ENCODE data around the gene HNRNPUL2.

Gene HNRNPUL2

DNA sequence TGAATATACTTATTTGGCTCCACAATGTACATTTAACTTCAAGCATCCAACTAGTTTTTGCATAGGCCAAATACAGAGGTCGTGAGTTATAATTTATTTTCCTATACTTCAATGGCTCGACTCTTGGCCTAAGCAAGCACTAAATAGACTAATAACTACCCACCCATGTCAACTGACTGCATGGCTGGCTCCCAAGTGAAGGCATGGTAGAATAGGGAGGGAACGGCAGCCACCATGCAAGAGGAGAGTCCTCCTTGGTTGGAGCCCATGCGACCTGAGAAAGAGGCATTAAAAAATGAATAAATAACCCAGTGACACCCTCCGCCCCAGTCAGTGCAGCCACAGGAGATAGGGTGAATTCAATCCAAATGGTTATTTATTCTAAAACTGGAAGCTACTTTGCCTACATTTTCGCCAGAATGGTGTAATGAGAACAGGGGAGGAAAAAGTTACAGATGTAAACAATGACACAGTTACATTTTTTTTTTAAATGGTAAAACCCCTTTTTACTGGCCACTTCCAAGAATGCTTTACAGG lies 14.9 kb downstream of the HNRNPUL2 start:
- Histone ChIP-seq H3K4me3 (ENCODE audit: insufficient read depth, low read depth, low read length) (no peak overlapping the region), H3K36me3 (ENCODE audit: control insufficient read depth, insufficient read depth, low read length) (peaks cover 50% of the 10 kb centered on the region), H3K27me3 (ENCODE audit: control insufficient read depth, insufficient read depth, low read length, poor library complexity, severe bottlenecking) (no peaks in the 10 kb centered on the region), H3K27ac (ENCODE audit: insufficient read depth, low read depth, low read length, poor library complexity, severe bottlenecking) (no peak overlapping the region), H3K9me3 (ENCODE audit: control insufficient read depth, low read length) (no peaks in the 10 kb centered on the region), H3K4me1 (ENCODE audit: control insufficient read depth, insufficient read depth, low read length) (peaks cover 18% of the 10 kb centered on the region)
- 92 to 95% methylated on average over 5 to 6 of the region's 6 CpGs for WGBS, 2 experiments

DNA sequence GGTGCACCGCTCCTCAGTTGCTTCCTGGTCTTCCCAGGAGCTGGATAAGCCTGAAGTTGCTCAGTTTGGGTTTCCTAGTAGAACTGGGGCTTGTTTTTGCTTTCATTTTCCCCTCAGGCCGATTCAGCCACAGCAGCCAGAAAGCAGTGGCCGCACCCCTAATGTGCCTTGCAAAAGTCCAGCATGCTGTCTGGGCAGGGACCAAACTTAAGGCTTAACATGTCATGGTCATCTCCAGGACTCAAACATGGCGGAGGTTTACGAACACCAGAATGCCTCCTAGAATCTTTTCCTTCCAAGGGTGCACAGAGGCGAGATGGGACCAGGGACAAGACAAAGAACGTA lies 17.3 kb downstream of the HNRNPUL2 start:
- no peaks in the 10 kb centered on the region for H3K9me3 ChIP-seq (ENCODE audit: control insufficient read depth, low read length)
- H3K27ac ChIP-seq (ENCODE audit: insufficient read depth, low read depth, low read length, poor library complexity, severe bottlenecking), result peak overlapping the region; percentile 95
- H3K36me3 ChIP-seq (ENCODE audit: control insufficient read depth, insufficient read depth, low read length), result peaks cover 29% of the 10 kb centered on the region
- H3K27me3 ChIP-seq (ENCODE audit: control insufficient read depth, insufficient read depth, low read length, poor library complexity, severe bottlenecking), result no peaks in the 10 kb centered on the region
- H3K4me3 ChIP-seq (ENCODE audit: insufficient read depth, low read depth, low read length), result peak overlapping the region; percentile 32
- WGBS, 2 experiments, result 82 to 84% methylated on average over 7 of the region's 7 CpGs
- peaks cover 30% of the 10 kb centered on the region for H3K4me1 ChIP-seq (ENCODE audit: control insufficient read depth, insufficient read depth, low read length)

DNA sequence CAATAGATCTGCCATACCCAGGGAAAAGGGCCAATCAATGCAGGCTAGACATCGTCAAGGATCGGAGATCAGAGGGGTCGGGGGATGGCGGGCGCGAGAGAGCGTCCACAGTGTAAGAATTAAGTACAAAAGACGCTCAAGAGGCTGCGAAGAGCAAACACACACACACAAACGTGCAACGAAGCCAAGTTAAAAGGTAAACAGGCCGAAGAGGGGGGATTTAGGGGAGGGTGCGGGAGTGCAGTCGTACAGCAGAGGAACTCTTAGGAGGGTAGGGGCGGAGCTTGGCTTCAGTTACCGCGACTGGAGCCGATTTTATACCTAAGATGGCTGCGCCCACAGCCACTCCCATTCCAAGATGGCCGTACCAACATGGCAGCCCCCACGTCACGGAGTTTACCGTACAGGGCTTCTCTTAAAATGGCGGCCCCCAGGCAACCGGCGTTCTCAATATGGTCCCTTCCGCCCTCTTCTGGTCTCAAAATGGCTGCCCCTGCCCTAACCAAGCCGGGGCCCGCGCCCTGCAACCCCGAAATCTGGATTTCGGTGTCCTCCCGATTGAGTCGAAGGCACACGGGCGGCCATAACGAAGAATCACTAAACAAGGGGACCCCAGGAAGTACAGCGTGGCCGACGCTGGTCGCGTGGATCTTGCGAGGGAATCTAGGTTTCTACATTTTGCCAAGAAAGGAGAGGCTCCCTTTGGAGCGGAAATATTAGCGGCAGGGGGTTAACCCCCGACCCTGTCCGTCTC lies 17.8 kb downstream of the HNRNPUL2 start:
- Histone ChIP-seq H3K36me3 (ENCODE audit: control insufficient read depth, insufficient read depth, low read length) (peaks cover 29% of the 10 kb centered on the region), H3K4me3 (ENCODE audit: insufficient read depth, low read depth, low read length) (peak overlapping the region; percentile 32), H3K9me3 (ENCODE audit: control insufficient read depth, low read length) (no peaks in the 10 kb centered on the region), H3K27ac (ENCODE audit: insufficient read depth, low read depth, low read length, poor library complexity, severe bottlenecking) (peak overlapping the region; percentile 95), H3K4me1 (ENCODE audit: control insufficient read depth, insufficient read depth, low read length) (peaks cover 31% of the 10 kb centered on the region), H3K27me3 (ENCODE audit: control insufficient read depth, insufficient read depth, low read length, poor library complexity, severe bottlenecking) (no peaks in the 10 kb centered on the region)
- WGBS, 2 experiments, result 7 to 10% methylated on average over 47 of the region's 47 CpGs

DNA sequence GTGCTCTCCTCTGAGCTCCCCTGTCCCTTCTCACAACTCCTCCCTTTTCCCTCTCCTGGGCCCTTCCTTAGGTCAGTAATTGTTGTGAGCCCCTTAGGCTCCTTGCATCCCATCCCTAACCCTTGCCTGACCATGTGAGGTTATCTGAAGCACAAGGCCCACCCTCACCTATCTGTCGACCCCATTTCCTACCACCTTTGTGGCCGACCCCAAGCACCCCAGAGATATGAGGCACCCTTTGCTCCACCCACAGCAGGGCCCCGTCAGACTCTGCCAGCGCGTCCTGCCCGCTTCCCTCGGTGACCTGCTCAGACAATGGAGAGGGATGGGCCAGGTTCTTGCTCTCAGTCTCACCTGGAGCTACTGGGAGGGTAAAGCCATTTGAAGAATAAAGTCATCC lies 18.5 kb downstream of the HNRNPUL2 start:
- peaks cover 29% of the 10 kb centered on the region for H3K36me3 ChIP-seq (ENCODE audit: control insufficient read depth, insufficient read depth, low read length)
- no peak overlapping the region for H3K27ac ChIP-seq (ENCODE audit: insufficient read depth, low read depth, low read length, poor library complexity, severe bottlenecking)
- 18 to 20% methylated on average over 7 of the region's 7 CpGs for WGBS, 2 experiments
- peak overlapping the region; percentile 32 for H3K4me3 ChIP-seq (ENCODE audit: insufficient read depth, low read depth, low read length)
- H3K27me3 ChIP-seq (ENCODE audit: control insufficient read depth, insufficient read depth, low read length, poor library complexity, severe bottlenecking), result no peaks in the 10 kb centered on the region
- no peaks in the 10 kb centered on the region for H3K9me3 ChIP-seq (ENCODE audit: control insufficient read depth, low read length)
- H3K4me1 ChIP-seq (ENCODE audit: control insufficient read depth, insufficient read depth, low read length), result peaks cover 31% of the 10 kb centered on the region

DNA sequence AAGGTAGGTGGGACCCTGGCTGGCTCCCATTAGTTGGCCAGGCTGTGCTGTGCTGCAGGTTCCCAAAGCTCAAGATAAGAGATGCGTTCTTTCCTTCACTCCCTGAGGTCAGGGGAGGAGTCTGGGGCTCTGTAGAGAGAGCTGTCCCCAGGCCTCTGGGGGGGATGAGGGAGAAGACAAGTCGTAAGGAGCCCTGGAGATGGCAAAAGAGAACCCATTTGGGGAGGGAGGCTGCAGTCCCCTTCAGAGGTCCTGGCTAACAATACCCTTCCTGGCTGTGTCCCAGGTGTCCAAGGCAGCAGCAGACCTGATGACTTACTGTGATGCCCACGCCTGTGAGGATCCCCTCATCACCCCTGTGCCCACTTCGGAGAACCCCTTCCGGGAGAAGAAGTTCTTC lies 18.9 kb downstream of the HNRNPUL2 start:
- no peaks in the 10 kb centered on the region for H3K9me3 ChIP-seq (ENCODE audit: control insufficient read depth, low read length)
- WGBS, 2 experiments, result 76 to 77% methylated on average over 5 of the region's 5 CpGs
- peaks cover 31% of the 10 kb centered on the region for H3K4me1 ChIP-seq (ENCODE audit: control insufficient read depth, insufficient read depth, low read length)
- H3K27me3 ChIP-seq (ENCODE audit: control insufficient read depth, insufficient read depth, low read length, poor library complexity, severe bottlenecking), result no peaks in the 10 kb centered on the region
- peaks cover 25% of the 10 kb centered on the region for H3K36me3 ChIP-seq (ENCODE audit: control insufficient read depth, insufficient read depth, low read length)
- H3K27ac ChIP-seq (ENCODE audit: insufficient read depth, low read depth, low read length, poor library complexity, severe bottlenecking), result no peak overlapping the region
- peak overlapping the region; percentile 32 for H3K4me3 ChIP-seq (ENCODE audit: insufficient read depth, low read depth, low read length)

DNA sequence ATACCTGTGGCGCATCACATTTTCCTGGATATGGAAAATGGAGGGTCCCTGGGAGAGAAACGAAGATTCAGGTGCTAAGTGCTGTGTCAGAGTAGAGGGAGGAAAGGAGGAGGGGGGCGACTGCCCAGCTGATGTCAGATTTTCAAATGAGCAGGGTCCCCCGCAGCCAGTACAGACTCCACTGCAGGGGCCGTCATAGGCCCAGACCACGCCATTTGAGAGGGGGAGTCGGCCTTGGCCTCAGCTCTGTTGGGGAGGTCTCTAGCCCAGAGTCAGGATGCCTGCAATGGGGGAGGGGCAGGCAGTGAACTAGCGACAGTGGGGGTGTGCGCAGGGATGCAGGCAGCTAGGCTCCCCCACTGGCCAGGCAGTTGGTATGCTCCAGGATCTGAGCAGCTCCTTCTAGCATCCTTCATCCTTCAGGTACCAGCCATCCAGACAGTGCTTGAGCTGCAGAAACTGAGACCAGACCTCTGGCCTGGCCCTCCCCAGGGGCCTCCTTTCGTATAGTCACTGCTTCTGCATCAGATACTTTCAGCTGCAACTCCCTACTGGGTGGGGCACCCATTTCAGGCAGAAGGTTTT lies 19.9 kb downstream of the HNRNPUL2 start, which contains the start of the genes BSCL2 and GNG3:
Gene BSCL2 (minus strand): TSS at position 148 of the 585 bp plus-strand sequence. CDS start 229 bp downstream, outside the sequence.
Gene GNG3 (plus strand): TSS at position 400 of the 585 bp plus-strand sequence. CDS start 620 bp downstream, outside the sequence.
- peak within 1 kb of the TSS; percentile 80 for H3K4me3 ChIP-seq (ENCODE audit: insufficient read depth, low read depth, low read length)
- H3K27me3 ChIP-seq (ENCODE audit: control insufficient read depth, insufficient read depth, low read length, poor library complexity, severe bottlenecking), result no peaks in the 10 kb centered on the region
- peak within 1 kb of the TSS; percentile 93 for H3K27ac ChIP-seq (ENCODE audit: insufficient read depth, low read depth, low read length, poor library complexity, severe bottlenecking)
- WGBS, 2 experiments, result 3 to 6% methylated on average over 10 of the region's 10 CpGs
- peaks cover 31% of the 10 kb centered on the region for H3K4me1 ChIP-seq (ENCODE audit: control insufficient read depth, insufficient read depth, low read length)
- H3K9me3 ChIP-seq (ENCODE audit: control insufficient read depth, low read length), result no peaks in the 10 kb centered on the region
- H3K36me3 ChIP-seq (ENCODE audit: control insufficient read depth, insufficient read depth, low read length), result peaks cover 17% of the 10 kb centered on the region

DNA sequence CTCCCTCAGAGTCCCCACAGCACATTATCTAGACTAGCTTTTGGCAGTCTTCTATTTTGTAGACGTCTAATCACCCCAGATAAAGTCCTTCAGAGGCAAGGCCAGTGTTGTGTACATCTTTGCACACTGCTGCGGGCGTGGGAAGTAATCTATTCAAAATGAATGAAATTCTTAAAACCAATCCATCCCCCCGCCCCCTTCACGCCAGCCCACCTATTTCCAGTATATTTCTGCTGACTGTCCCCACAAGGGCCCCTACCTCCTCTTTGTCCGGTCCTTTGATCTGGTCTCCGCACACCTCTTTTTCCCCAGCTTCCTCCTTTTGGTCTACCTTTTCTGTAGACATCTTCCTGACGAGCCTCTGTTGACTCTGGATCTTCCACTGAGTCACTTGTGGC lies 20.4 kb downstream of the HNRNPUL2 start:
- Histone ChIP-seq H3K36me3 (ENCODE audit: control insufficient read depth, insufficient read depth, low read length) (peaks cover 16% of the 10 kb centered on the region), H3K9me3 (ENCODE audit: control insufficient read depth, low read length) (no peaks in the 10 kb centered on the region), H3K4me1 (ENCODE audit: control insufficient read depth, insufficient read depth, low read length) (peaks cover 31% of the 10 kb centered on the region), H3K27ac (ENCODE audit: insufficient read depth, low read depth, low read length, poor library complexity, severe bottlenecking) (peak overlapping the region; percentile 93), H3K27me3 (ENCODE audit: control insufficient read depth, insufficient read depth, low read length, poor library complexity, severe bottlenecking) (no peaks in the 10 kb centered on the region), H3K4me3 (ENCODE audit: insufficient read depth, low read depth, low read length) (peak overlapping the region; percentile 80)
- WGBS, 2 experiments, result 14 to 16% methylated on average over 8 of the region's 8 CpGs

DNA sequence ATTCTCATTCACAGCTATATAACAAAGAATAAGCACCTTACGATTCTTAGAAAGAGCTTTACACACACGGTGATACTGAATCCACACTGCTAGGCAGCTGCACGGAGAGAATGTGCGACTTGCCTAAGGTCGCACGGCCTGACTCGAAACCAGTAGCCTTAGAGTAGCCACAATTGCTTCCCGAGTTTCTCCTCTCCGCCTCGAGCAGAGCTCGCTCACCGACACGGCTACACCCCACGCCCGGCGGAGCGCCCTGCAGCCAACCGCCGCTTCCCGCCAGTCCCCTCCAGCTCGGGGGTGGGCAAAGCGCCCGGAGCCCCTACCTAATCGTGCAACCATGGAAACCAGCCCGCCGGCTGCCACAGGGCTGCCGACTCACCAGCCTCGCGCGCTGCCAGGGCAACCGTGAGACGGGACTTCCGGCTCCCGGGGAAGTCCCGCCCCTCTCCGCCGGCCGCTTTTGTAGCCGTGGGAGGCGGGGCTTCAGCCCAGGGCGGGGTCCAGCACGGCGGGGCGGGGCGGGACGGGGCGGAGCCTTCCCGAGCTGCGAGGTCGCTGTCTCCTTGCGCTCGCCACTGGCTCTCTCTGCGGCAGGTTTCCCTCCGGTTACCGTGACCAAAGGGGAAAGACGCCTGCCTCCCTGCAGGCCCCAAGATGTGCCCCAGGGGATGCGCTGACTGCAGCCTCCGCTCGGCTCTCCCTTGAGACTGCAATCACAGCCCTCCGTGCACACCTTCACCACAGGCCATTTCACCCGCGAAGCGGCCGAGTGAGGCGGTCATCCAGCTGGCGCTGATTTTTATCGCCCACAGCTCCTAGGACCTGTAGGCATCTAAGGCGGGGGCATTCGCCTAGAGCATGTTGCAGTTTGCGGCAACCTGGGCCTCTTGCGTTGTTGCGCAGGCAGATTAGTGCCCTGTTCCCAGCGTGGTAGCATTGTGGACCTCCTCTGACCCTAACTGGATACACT lies 21.1 kb downstream of the HNRNPUL2 start:
- no peaks in the 10 kb centered on the region for H3K9me3 ChIP-seq (ENCODE audit: control insufficient read depth, low read length)
- H3K4me3 ChIP-seq (ENCODE audit: insufficient read depth, low read depth, low read length), result peak overlapping the region; percentile 80
- H3K36me3 ChIP-seq (ENCODE audit: control insufficient read depth, insufficient read depth, low read length), result peaks cover 12% of the 10 kb centered on the region

DNA sequence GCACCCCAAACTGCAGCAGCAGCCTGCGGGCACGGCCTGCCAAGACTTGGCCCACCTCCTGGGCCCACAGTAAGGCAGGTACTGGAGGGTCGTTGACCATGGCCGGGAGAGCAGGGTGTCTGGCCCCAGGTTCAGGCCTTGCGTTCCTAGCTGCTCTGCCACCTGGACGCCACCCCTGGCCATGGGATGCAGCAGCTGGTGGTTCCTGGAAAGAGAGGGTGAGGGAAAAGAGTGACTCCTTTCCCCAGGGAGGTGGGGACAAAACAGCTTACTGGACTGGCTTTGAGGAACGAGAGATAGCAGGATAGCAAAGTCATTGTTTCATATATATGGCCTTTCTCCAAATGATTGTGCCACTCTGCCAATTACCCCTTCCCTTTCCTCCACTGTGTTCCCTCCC lies 21.8 kb downstream of the HNRNPUL2 start:
- Histone ChIP-seq H3K4me1 (ENCODE audit: control insufficient read depth, insufficient read depth, low read length) (peaks cover 31% of the 10 kb centered on the region), H3K36me3 (ENCODE audit: control insufficient read depth, insufficient read depth, low read length) (peaks cover 5% of the 10 kb centered on the region)
- WGBS, 2 experiments, result 77% methylated on average over 7 of the region's 7 CpGs

More for the DNA sequence above, 21.1 kb downstream of the HNRNPUL2 start:
- no peaks in the 10 kb centered on the region for H3K27me3 ChIP-seq (ENCODE audit: control insufficient read depth, insufficient read depth, low read length, poor library complexity, severe bottlenecking)
- peak overlapping the region; percentile 93 for H3K27ac ChIP-seq (ENCODE audit: insufficient read depth, low read depth, low read length, poor library complexity, severe bottlenecking)
- H3K4me1 ChIP-seq (ENCODE audit: control insufficient read depth, insufficient read depth, low read length), result peaks cover 31% of the 10 kb centered on the region
- 1% methylated on average over 73 of the region's 73 CpGs for WGBS, 2 experiments

More for the DNA sequence above, 21.8 kb downstream of the HNRNPUL2 start:
- Histone ChIP-seq H3K27ac (ENCODE audit: insufficient read depth, low read depth, low read length, poor library complexity, severe bottlenecking) (peak overlapping the region; percentile 93), H3K9me3 (ENCODE audit: control insufficient read depth, low read length) (no peaks in the 10 kb centered on the region), H3K4me3 (ENCODE audit: insufficient read depth, low read depth, low read length) (peak overlapping the region; percentile 80), H3K27me3 (ENCODE audit: control insufficient read depth, insufficient read depth, low read length, poor library complexity, severe bottlenecking) (no peaks in the 10 kb centered on the region)
